HEK293T (cell line): ENCODE data around the gene RAPGEF5.

Experiments
- CTCF ChIA-PET: fragments of 350-600 bp; formaldehyde crosslinking; extraction: SDS; loops from one replicate; lab custom pipeline; 2021; ENCODE audit warnings: antibody characterized with exemption, inconsistent platforms; lab: Yijun Ruan, JAX
- POLR2A ChIA-PET: fragments of 350-600 bp; formaldehyde crosslinking; extraction: SDS; loops from one replicate; lab custom pipeline; 2020; ENCODE audit warnings: antibody characterized with exemption, inconsistent platforms; lab: Yijun Ruan, JAX
- DNase-seq: peaks from one replicate; pipeline ENCODE4 v3.0.0; 2012; ENCODE audit warnings: mixed read lengths; ENCODE audit errors: extremely low spot score
- ARNT ChIP-seq: fragments of 450-650 bp; IDR thresholded peaks from 2 replicates; pipeline ENCODE4 v1.6.1; 2017; ENCODE audit warnings: mild to moderate bottlenecking
- BHLHE40 ChIP-seq: fragments of 450-650 bp; IDR thresholded peaks from 2 replicates; pipeline ENCODE4 v1.6.1; 2016; ENCODE audit warnings: mild to moderate bottlenecking, moderate library complexity, borderline replicate concordance
- CTBP1 ChIP-seq: fragments of 450-650 bp; IDR thresholded peaks from 2 replicates; pipeline ENCODE4 v1.6.1; 2016; ENCODE audit warnings: borderline replicate concordance
- ELF4 ChIP-seq: fragments of 450-650 bp; IDR thresholded peaks from 2 replicates; pipeline ENCODE4 v1.6.1; 2017; ENCODE audit warnings: antibody characterized with exemption
- FOXA1 ChIP-seq: fragments of 450-650 bp; IDR thresholded peaks from 2 replicates; pipeline ENCODE4 v1.6.1; 2016; ENCODE audit warnings: mild to moderate bottlenecking
- FOXK2 ChIP-seq: fragments of 450-650 bp; IDR thresholded peaks from 2 replicates; pipeline ENCODE4 v1.6.1; 2016; ENCODE audit warnings: mild to moderate bottlenecking
- FOXM1 ChIP-seq: fragments of 450-650 bp; IDR thresholded peaks from 2 replicates; pipeline ENCODE4 v1.6.1; 2017; ENCODE audit warnings: mild to moderate bottlenecking, borderline replicate concordance
- HDGF ChIP-seq: fragments of 450-650 bp; IDR thresholded peaks from 2 replicates; pipeline ENCODE4 v1.6.1; 2017; ENCODE audit warnings: antibody characterized with exemption, borderline replicate concordance
- L3MBTL2 ChIP-seq: fragments of 450-650 bp; conservative IDR thresholded peaks from 2 replicates; pipeline ENCODE4 v1.6.1; 2016; ENCODE audit warnings: mild to moderate bottlenecking
- LEF1 ChIP-seq: fragments of 450-650 bp; IDR thresholded peaks from 2 replicates; pipeline ENCODE4 v1.6.1; 2017; ENCODE audit warnings: mild to moderate bottlenecking, borderline replicate concordance
- NFRKB ChIP-seq: fragments of 450-650 bp; IDR thresholded peaks from 2 replicates; pipeline ENCODE4 v1.6.1; 2016; ENCODE audit warnings: mild to moderate bottlenecking, moderate library complexity
- PKNOX1 ChIP-seq: fragments of 450-650 bp; IDR thresholded peaks from 2 replicates; pipeline ENCODE4 v1.6.1; 2016
- SP1 ChIP-seq: fragments of 450-650 bp; IDR thresholded peaks from 2 replicates; pipeline ENCODE4 v1.6.1; 2017
- SUZ12 ChIP-seq: fragments of 450-650 bp; IDR thresholded peaks from 2 replicates; pipeline ENCODE4 v1.6.1; 2016; ENCODE audit warnings: mild to moderate bottlenecking
- TARDBP ChIP-seq: fragments of 450-650 bp; IDR thresholded peaks from 2 replicates; pipeline ENCODE4 v1.6.1; 2016
- ZNF384 ChIP-seq: fragments of 450-650 bp; IDR thresholded peaks from 2 replicates; pipeline ENCODE4 v1.6.1; 2016

RAPGEF5 gene

GRCh38 chr7:22339725-22340390 lies 17.1 kb downstream of the RAPGEF5 start:
- TF ChIP-seq TARDBP: no peak
- TF ChIP-seq FOXK2: no peak
- no peak for TF ChIP-seq FOXA1
- no peak for TF ChIP-seq CTBP1
- TF ChIP-seq NFRKB: no peak
- TF ChIP-seq ELF4: no peak
- CTCF ChIA-PET: no interaction called here
- no peak for DNase-seq
- POLR2A ChIA-PET: no interaction called here

GRCh38 chr7:22338877-22339276 lies 18.1 kb downstream of the RAPGEF5 start:
- ChIA-PET POLR2A (no interaction called here), CTCF (no interaction called here)
- TF ChIP-seq FOXK2: no peak
- no peak for TF ChIP-seq ZNF384
- no peak for TF ChIP-seq BHLHE40
- no peak for TF ChIP-seq FOXM1
- no peak for TF ChIP-seq ELF4
- TF ChIP-seq SUZ12: no peak
- no peak for TF ChIP-seq NFRKB
- TF ChIP-seq LEF1: no peak
- TF ChIP-seq CTBP1: no peak
- no peak for TF ChIP-seq L3MBTL2
- TF ChIP-seq ARNT: no peak
- TF ChIP-seq FOXA1: no peak
- TF ChIP-seq TARDBP: no peak
- no peak for DNase-seq

- ChIA-PET CTCF (no interaction called here), POLR2A (no interaction called here)
- TF ChIP-seq CTBP1 (no peak), L3MBTL2 (no peak), ARNT (no peak)
- DNase-seq: no peak
These were observed 18.5 kb downstream of the RAPGEF5 start for GRCh38 chr7:22338411-22338810.

- DNase-seq: no peak
- no peak for TF ChIP-seq ZNF384
- TF ChIP-seq BHLHE40: no peak
- TF ChIP-seq FOXM1: no peak
- TF ChIP-seq SUZ12: no peak
- TF ChIP-seq TARDBP: no peak
- TF ChIP-seq SP1: no peak
- no peak for TF ChIP-seq LEF1
- TF ChIP-seq HDGF: no peak
- no peak for TF ChIP-seq CTBP1
- no peak for TF ChIP-seq ELF4
- no peak for TF ChIP-seq FOXK2
- no peak for TF ChIP-seq NFRKB
- TF ChIP-seq ARNT: no peak
- no peak for TF ChIP-seq L3MBTL2
- ChIA-PET POLR2A (no interaction called here), CTCF (no interaction called here)
These were observed 23.2 kb downstream of the RAPGEF5 start for GRCh38 chr7:22333680-22334141.

GRCh38 chr7:22332461-22332870 lies 24.5 kb downstream of the RAPGEF5 start:
- POLR2A ChIA-PET: no interaction called here
- TF ChIP-seq FOXM1 (no peak), ZNF384 (no peak), LEF1 (no peak), NFRKB (no peak), ELF4 (no peak), FOXA1 (no peak), FOXK2 (no peak), PKNOX1 (no peak), BHLHE40 (no peak), L3MBTL2 (no peak), TARDBP (no peak), HDGF (no peak), ARNT (no peak), CTBP1 (no peak)
- CTCF ChIA-PET: no interaction called here

GRCh38 chr7:22331704-22332103 lies 25.2 kb downstream of the RAPGEF5 start:
- DNase-seq: no peak
- CTCF ChIA-PET: no interaction called here
- TF ChIP-seq CTBP1: no peak
- TF ChIP-seq L3MBTL2: no peak
- no peak for TF ChIP-seq SUZ12
- TF ChIP-seq ELF4: no peak
- no peak for TF ChIP-seq FOXK2
- no peak for TF ChIP-seq ZNF384
- no peak for TF ChIP-seq PKNOX1
- no peak for TF ChIP-seq NFRKB
- no peak for TF ChIP-seq FOXM1
- no peak for TF ChIP-seq FOXA1
- no peak for TF ChIP-seq SP1
- TF ChIP-seq LEF1: no peak
- TF ChIP-seq BHLHE40: no peak
- TF ChIP-seq ARNT: no peak
- TF ChIP-seq HDGF: no peak
- no peak for TF ChIP-seq TARDBP
- POLR2A ChIA-PET: no interaction called here

More at GRCh38 chr7:22332461-22332870, 24.5 kb downstream of the RAPGEF5 start:
- DNase-seq: no peak

GRCh38 chr7:22330903-22331302 lies 26.1 kb downstream of the RAPGEF5 start:
- ChIA-PET CTCF (no interaction called here), POLR2A (no interaction called here)
- TF ChIP-seq TARDBP (no peak), SP1 (no peak), ARNT (no peak), FOXA1 (no peak), ZNF384 (no peak), NFRKB (no peak), ELF4 (no peak), LEF1 (no peak)
- DNase-seq: no peak
